ENCODE results near the gene SLC22A25.

SLC22A25 gene

DNA sequence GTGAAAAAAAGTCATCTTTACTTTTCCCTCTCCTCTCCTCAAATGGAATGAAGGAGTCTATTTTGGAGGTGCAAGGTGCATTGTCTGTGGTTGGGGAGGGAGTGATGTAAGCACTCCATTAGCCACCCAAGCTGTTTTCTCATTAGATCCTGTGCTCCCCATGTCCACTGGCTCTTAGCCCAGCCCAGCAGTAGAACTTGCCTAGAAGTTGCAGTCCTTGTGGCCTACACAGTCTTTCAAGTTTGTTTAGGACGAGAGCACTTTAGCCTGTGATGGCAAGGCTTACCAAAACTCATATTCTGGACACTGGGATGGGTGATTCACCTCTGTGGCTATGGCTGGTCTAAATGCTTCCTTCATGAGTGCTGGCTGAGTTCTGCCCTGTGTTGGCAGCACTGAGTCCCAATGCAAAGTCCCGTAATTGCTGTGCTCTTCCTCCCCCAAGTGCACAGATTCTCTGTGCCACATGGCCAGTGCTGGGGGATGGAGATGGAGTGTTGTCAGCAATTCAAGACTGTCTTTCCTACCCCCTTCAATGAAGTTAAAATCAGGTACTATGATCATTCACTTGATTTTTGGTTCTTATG, 15.8 kb downstream of the SLC22A25 start:
- DNase-seq, result no peak

DNA sequence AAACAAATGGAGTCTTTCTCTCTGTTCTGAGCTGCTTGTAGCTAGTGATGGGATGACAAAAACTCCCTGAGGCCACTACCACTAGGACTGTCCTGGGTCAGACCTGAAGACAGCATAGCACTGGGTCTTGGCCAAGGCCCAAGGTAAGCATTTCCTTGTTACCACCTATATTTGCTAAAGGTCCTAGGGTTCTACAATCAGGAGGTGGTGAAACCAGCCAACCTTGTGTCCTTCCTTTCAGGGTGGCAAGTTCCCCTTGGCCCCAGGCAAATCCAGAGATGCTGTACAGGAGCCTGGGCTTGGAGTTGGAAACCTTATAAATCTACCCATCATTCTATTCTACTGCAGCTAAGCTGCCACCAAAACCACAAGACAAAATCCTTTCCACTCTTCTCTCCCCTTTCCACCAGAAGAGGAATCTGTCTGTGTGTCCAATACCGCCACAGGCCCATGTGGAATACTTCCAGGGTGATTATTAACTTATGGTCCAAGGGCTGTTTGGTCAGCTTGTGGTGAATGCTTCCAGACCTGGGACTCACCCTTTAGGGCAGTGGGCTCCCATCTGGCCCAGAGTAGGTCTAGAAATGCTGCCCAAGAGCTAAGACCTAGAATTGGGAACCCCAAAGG, 16.8 kb downstream of the SLC22A25 start:
- no peak for DNase-seq

DNA sequence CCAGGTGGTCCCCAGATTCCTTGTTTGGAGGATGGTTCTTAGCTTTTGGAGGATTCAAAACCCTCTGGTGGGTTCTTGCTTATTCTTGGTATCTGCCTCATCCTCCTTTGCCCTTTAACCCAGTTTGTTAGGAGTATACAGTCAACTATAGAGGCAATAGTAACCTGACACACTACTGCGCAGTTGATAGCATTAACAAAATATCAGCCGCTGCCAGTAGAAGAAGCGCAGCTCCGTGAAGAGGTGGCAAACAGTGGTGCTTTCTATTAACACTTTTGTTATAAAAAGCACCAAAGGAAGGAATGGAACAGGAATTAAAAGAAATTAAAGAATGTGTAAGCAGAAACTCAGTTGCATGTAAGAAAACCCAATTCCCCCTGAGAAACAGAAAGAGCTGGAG, 29.3 kb downstream of the SLC22A25 start:
- no peak for DNase-seq

DNA sequence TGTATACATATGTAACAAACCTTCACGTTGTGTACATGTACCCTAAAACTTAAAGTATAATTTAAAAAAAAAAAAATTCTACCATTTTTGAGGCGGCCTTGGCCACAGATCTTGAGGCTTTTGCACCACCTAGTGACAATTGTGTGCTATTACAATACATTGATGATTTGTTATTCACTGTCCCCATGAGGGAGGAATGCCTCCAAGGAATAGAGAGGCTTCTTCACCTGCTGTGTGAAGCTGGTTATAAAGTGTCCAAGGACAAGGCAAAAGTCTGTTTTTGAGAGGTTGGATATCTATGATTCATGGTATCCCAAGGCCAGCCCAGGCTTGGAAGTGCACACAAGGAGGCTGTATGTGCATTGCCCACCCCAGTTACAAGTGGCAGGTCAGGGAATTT, 30.7 kb downstream of the SLC22A25 start:
- no peak for DNase-seq

DNA sequence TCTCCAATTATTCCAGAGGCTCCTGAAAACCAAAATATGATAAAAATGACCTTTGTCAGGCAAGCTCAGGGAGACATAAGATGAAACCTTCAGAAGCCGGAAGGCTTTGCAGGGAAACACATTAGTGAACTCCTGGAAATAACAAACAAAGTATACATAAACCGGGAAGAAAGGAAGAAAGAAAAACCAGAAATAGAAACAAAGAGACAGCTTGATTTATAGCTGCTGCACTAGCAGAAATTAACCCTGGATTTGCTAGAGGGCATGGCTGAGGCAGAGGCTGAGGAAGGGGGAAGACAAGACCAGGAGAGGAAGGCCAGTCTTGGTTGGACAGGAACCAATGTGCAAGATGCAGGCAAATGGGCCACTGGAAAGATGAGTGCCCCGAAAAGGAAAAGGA, 33.3 kb downstream of the SLC22A25 start:
- DNase-seq, result no peak
